Activated T-helper 9 cell treated with anti-CD3 and anti-CD28 coated beads, Interleukin-2, amount 50 U/mL, for 16 hours (primary cell): Measurements from ENCODE around the gene HK1.

Experiments
- DNase-seq: peaks from one replicate; pipeline ENCODE4 v3.0.0-alpha.2; 2020; ENCODE audit warnings: low read depth

Gene HK1

DNA sequence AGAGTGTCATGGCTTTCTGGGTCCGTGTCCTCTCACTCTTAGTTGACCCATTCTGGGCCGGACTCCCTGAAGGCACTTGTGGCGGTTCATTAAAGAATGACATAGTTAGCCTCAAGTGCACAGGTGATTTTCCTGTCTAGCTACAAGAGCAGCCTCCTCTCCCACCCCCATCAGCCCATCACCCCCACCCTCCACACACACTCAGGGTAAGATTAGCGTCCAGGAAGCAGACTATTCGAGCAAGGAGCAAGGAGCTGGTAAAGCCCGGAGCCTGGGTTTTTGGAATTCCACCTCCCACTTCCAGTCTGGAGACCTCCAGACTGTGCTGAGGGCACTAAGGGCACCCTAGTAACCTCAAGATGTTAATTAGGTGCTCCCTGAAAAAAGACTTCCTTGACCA is 98.9 kb downstream of the HK1 start:
- DNase-seq, result no peak

GRCh38 chr10:69377933-69378332 is 99.6 kb downstream of the HK1 start:
- DNase-seq, result no peak

DNA sequence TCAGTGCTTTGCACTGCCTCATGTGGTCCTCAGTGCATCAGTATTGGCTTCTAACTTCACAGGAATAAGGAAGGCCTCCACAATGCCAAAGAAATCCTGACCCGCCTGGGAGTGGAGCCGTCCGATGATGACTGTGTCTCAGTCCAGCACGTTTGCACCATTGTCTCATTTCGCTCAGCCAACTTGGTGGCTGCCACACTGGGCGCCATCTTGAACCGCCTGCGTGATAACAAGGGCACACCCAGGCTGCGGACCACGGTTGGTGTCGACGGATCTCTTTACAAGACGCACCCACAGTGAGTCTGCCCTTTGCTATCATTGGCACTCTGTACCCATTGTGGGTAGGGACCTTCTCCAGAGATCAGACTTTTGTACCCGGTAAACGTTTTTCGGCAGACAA is 101.5 kb downstream of the HK1 start:
- DNase-seq, result no peak

GRCh38 chr10:69382382-69383117 is 104.3 kb downstream of the HK1 start:
- DNase-seq, result no peak

- no peak for DNase-seq
Measured at GRCh38 chr10:69383558-69383957, 105.3 kb downstream of the HK1 start.

- no peak for DNase-seq
Measured at GRCh38 chr10:69384320-69384719, 106.0 kb downstream of the HK1 start.

DNA sequence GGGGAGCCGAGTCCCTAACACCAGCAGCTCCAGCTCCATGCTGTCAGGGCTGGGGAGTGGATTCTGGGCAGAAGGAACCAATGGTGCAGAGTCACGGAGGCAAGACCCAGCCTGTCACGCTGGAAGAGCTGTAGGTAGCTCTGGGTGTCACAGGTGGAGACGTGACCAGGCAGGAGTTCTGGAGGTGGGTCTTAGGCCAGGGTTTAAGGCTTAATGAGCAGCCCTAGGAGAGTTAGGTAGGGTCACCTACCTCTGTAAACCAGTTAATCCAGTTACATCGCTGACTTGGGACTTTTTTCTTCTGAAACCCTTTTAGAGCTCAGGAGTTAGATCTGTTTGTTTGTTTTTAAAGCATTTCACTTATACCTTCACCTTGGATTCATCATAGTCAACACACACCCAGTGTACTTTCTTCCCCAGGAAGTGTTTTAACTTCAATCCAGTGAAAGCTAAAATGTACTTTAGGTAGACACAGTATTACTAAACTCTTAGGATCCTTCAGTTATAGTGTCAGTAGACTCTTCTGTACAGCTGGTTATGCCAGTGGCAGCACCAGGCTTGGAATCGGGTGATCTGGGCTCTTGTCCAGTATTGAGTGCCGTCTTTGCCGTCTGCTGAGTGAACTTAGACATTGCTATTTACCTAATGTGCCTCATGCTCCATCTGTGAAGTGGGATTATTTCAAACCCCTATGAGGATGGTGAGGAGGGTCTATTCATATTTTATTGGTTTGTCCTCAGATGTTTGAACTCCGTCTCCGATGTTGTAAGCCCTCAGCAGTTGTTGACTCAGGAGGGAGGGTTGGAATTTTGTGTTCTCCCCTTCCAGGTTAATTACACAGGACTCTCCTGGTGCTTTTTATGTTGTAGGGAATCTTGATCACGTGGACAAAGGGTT is 107.4 kb downstream of the HK1 start:
- no peak for DNase-seq

GRCh38 chr10:69387500-69387899 is 109.2 kb downstream of the HK1 start:
- DNase-seq, result no peak

GRCh38 chr10:69388488-69388887 is 110.2 kb downstream of the HK1 start:
- no peak for DNase-seq

GRCh38 chr10:69389827-69390490 is 111.7 kb downstream of the HK1 start:
- no peak for DNase-seq

DNA sequence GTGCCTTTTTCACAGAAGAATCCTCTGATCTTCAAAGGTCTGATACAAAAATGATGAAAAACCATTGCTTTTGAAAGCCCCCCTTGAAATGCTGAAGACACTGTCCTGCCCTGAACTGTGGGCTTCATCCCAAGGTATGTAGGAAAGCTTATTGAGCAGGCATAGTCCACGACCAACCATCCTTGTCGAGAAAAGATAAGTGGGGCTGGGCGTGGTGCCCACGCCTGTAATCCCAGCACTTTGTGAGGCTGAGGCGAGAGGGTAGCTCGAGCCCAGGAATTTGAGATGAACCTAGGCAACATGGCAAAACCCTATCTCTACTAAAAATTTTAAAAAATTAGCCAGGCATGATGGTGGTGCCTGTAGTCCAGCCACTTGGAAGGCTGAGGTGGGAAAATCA is 112.9 kb downstream of the HK1 start:
- DNase-seq, result no peak

GRCh38 chr10:69392481-69393000 is 114.2 kb downstream of the HK1 start:
- peak; percentile 70 for DNase-seq

DNA sequence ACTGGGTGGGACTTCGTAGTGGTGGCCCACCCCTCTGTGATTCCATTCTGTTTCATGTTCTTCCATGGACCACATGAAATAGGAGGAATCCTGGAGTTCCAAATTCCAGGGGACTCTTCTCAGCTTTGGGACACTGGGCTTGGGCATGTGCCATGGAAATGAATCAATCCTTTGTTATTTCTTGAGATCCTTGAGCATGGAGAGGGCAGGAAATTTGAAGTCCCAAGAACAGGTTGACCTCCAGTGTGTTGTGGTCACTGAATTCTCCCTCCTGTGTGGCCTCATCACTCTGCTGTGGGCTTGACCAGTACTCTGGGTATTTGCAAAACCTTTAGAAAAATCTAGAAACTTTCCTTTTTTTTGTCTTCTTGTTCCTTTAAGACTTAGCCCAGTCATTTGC is 115.7 kb downstream of the HK1 start:
- DNase-seq, result no peak

DNA sequence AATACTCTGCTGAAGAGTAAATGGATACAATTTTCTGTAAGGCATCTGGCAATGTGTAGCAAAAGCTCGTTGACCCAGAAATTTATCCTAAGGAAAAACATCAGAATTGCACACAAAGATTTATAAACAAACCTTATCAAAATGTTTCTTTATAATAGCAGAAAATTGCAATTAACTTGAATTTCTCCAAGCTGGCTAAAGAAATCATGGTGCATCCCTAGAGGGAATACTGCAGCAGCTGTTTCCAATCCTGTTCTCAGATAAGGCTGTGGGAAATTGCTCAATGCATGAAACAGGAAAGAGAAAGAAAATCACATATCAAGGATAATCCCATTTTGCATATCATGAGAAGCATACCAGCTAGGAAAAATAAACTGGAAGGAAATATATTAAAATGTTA is 119.7 kb downstream of the HK1 start:
- no peak for DNase-seq

DNA sequence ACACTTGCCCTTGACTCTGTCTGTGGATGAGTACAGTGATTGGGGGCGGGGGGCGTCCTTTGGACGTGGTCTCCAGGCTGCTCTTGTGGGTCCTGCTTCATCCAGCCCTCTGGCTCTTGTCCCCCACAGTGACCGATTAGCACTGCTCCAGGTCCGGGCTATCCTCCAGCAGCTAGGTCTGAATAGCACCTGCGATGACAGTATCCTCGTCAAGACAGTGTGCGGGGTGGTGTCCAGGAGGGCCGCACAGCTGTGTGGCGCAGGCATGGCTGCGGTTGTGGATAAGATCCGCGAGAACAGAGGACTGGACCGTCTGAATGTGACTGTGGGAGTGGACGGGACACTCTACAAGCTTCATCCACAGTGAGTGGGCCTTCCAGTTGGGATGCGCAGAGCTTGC is 120.2 kb downstream of the HK1 start:
- no peak for DNase-seq

GRCh38 chr10:69400936-69401335 is 122.6 kb downstream of the HK1 start:
- DNase-seq, result no peak

DNA sequence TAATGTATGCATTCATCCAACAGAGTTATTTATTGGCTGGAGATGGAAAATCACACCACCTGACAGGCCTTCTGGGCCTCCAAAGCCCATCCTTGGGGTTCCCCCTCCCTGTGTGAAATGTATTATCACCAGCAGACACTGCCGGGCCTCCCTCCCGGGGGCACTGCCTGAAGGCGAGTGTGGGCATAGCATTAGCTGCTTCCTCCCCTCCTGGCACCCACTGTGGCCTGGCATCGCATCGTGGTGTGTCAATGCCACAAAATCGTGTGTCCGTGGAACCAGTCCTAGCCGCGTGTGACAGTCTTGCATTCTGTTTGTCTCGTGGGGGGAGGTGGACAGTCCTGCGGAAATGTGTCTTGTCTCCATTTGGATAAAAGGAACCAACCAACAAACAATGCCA is 123.1 kb downstream of the HK1 start:
- no peak for DNase-seq

DNA sequence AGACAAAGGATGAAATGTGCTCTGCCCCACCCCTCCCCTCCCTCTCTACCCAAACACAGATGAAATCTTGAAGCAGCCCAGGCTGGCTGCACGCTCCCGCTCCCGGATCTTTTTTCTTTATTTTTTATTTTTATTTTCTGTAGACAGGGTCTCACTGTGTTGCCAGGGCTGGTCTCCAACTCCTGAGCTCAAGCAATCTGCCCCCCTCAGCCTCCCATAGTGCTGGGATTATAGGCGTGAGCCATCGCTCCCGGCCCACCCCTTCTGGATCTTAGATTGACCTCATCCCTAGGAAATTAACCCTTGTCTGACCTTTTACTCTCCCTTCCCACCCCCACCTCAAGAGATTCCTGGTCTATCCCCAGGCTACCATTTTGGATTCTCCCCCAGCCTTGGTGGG is 124.1 kb downstream of the HK1 start:
- no peak for DNase-seq

DNA sequence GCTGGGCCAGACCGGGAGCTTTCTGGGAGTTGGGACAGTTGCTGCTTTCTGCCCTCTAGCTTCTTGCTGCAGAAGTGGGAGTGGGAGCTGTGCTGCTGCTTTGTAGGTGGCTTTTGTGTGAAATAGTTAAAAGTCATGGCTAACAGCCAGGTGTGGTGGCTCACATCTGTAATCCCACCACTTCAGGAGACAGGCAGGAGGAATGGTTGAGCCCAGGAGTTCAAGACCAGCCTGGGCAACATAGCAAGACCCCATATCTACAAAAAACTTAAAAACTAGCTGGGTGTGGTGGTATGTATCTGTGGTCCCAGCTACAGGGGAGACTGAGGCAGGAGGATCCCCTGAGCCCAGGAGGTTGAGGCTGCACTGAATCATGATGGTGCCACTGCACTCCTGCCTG is 124.8 kb downstream of the HK1 start:
- no peak for DNase-seq

- DNase-seq, result no peak
Measured at GRCh38 chr10:69403519-69403918, 125.2 kb downstream of the HK1 start.

DNA sequence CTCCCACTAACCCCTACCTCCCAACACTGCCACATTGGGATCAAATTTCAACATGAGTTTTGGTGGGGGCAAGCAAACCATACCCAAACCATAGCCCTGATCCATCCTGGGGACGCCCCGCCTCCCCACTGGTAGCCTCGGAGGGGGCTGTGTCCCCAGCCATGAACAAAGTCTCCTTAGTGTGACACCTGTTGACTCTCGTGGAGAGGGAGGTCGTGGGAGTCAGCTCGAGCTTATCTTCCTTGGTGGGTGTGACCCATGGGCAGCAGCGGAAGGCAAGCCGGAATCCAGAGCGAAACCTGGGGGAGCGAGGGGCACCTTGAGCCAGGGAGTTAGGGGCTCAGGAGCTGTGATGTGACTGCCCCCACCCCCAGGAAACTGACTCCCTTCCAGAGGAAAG is 126.5 kb downstream of the HK1 start:
- DNase-seq, result no peak

DNA sequence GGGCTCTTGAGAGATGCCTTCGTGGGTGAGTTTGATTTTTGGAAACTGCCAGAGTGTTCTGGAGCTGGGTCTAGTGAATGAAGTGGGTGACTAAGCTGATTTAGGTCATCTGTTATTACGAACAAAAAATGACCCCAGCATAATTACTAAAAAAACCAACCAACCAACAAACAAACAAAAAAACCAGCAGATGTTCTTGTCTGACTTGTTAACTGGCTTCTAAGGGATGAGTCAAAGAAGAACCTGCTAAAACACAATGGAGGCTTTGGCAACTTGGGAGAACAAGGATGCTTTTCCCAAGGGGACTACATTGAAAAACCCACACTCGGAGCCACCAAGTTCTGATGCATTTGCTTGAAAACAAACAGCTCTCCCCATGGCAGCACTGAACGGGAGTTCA is 126.9 kb downstream of the HK1 start:
- DNase-seq, result no peak

DNA sequence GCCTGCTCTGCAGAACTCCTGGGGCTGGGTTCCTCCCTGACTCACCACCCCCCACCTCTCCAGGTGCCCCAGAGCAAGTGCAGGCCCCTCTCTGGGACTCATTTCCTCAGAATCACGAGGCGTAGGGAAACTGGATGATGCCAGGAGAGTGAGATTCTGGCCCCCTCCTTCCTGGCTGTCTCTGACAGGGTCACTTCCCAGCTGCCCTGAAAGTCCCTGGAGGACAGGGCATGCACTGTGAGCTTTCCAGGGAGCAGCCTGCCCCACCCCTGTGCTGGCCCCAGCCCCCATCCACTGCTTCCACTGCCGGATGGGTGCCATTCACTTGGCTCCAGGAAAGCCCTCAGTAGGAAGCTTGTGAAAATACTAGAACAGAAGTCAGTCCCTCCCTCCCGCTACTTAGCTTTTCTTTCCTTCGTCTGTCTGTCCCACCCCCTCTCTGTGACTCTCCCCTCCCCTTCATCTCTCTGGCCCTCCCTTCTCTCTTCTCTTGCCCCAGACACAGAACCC is 128.1 kb downstream of the HK1 start:
- DNase-seq, result no peak
